ENCODE measurements around the gene ATF3.

DNA sequence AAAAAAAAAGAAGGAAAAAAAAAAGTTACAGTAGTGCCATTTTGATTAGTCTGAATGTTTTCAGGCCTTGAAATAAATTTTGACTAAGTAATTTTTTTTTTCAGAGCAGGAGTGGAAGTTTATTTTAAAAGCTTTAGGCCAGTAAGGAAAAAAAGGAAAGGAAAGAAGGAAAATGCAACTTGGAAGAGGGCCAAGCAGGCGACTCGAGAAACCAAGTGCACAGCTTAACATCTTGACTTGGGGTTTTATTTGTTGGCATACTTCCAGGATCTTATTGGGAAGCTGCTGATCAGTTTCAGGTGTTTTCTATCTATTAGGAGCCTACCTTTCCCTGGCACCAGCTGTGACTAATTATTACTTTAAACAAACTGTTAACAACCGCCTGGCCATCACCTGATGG is 41.7 kb downstream of the ATF3 start:
- TF ChIP-seq, protein P1, sequence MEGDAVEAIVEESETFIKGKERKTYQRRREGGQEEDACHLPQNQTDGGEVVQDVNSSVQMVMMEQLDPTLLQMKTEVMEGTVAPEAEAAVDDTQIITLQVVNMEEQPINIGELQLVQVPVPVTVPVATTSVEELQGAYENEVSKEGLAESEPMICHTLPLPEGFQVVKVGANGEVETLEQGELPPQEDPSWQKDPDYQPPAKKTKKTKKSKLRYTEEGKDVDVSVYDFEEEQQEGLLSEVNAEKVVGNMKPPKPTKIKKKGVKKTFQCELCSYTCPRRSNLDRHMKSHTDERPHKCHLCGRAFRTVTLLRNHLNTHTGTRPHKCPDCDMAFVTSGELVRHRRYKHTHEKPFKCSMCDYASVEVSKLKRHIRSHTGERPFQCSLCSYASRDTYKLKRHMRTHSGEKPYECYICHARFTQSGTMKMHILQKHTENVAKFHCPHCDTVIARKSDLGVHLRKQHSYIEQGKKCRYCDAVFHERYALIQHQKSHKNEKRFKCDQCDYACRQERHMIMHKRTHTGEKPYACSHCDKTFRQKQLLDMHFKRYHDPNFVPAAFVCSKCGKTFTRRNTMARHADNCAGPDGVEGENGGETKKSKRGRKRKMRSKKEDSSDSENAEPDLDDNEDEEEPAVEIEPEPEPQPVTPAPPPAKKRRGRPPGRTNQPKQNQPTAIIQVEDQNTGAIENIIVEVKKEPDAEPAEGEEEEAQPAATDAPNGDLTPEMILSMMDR (IDR thresholded peaks at IDR 0.05), result no peak
- TF ChIP-seq POLR2AphosphoS5 (IDR thresholded peaks at IDR 0.05), result no peak
- no peak for TF ChIP-seq POLR2A (IDR thresholded peaks at IDR 0.05)
